Measurements from ENCODE around the gene IL3RA.

Gene IL3RA

GRCh38 chrX:1389181-1389992, 52.8 kb downstream of the IL3RA start:
- H3K36me3 ChIP-seq: peaks cover 70% of the 10 kb centered on the region
- no peak overlapping the region for H3K4me2 ChIP-seq
- no peaks in the 10 kb centered on the region for H3K27me3 ChIP-seq
- H4K20me1 ChIP-seq: peaks cover 75% of the 10 kb centered on the region
- H3K9ac ChIP-seq: peak overlapping the region; percentile 99; the same call in 1 of the 2 replicates
- H3K4me1 ChIP-seq: peaks cover 37% of the 10 kb centered on the region
- no peak overlapping the region for H3K4me3 ChIP-seq
- TF ChIP-seq Cebpa-rat (IDR thresholded peaks at IDR 0.05): no peak
- no peak overlapping the region for H3K27ac ChIP-seq
- H3K9me3 ChIP-seq: no peaks in the 10 kb centered on the region

- Histone ChIP-seq H3K9ac (peak overlapping the region; percentile 99; the same call in 1 of the 2 replicates), H3K36me3 (peaks cover 67% of the 10 kb centered on the region), H3K27ac (no peak overlapping the region), H3K27me3 (no peaks in the 10 kb centered on the region), H3K4me1 (peaks cover 42% of the 10 kb centered on the region), H3K9me3 (no peaks in the 10 kb centered on the region), H4K20me1 (peaks cover 69% of the 10 kb centered on the region), H3K4me3 (no peak overlapping the region), H3K4me2 (peak overlapping the region; percentile 96)
- TF ChIP-seq Cebpa-rat (IDR thresholded peaks at IDR 0.05): no peak
Observed at GRCh38 chrX:1389993-1390285, 53.4 kb downstream of the IL3RA start.

GRCh38 chrX:1390621-1391369, 54.2 kb downstream of the IL3RA start:
- TF ChIP-seq Cebpa-rat (IDR thresholded peaks at IDR 0.05): no peak
- H4K20me1 ChIP-seq: peaks cover 61% of the 10 kb centered on the region
- peak overlapping the region; percentile 99 for H3K9ac ChIP-seq
- H3K4me2 ChIP-seq: peak overlapping the region; percentile 96
- peaks cover 51% of the 10 kb centered on the region for H3K4me1 ChIP-seq
- peaks cover 67% of the 10 kb centered on the region for H3K36me3 ChIP-seq
- H3K27ac ChIP-seq: peak overlapping the region; percentile 99
- H3K4me3 ChIP-seq: peak overlapping the region; percentile 91
- H3K27me3 ChIP-seq: no peaks in the 10 kb centered on the region
- H3K9me3 ChIP-seq: no peaks in the 10 kb centered on the region

GRCh38 chrX:1391370-1391706, 54.8 kb downstream of the IL3RA start:
- H4K20me1 ChIP-seq: peaks cover 61% of the 10 kb centered on the region
- H3K4me2 ChIP-seq: peak overlapping the region; percentile 96
- no peak for TF ChIP-seq Cebpa-rat (IDR thresholded peaks at IDR 0.05)
- H3K4me1 ChIP-seq: peaks cover 56% of the 10 kb centered on the region
- H3K9me3 ChIP-seq: no peaks in the 10 kb centered on the region
- peak overlapping the region; percentile 91 for H3K4me3 ChIP-seq
- H3K36me3 ChIP-seq: peaks cover 67% of the 10 kb centered on the region
- H3K27me3 ChIP-seq: no peaks in the 10 kb centered on the region
- H3K9ac ChIP-seq: peak overlapping the region; percentile 99
- H3K27ac ChIP-seq: peak overlapping the region; percentile 99

- Histone ChIP-seq H3K4me2 (peak within 1 kb of the TSS; percentile 96), H4K20me1 (peaks cover 60% of the 10 kb centered on the region), H3K36me3 (peaks cover 67% of the 10 kb centered on the region), H3K9me3 (no peaks in the 10 kb centered on the region), H3K27ac (peak within 1 kb of the TSS; percentile 99), H3K4me3 (peak within 1 kb of the TSS; percentile 91), H3K4me1 (peaks cover 61% of the 10 kb centered on the region), H3K9ac (peak within 1 kb of the TSS; percentile 99), H3K27me3 (no peaks in the 10 kb centered on the region)
- no peak for TF ChIP-seq Cebpa-rat (IDR thresholded peaks at IDR 0.05)
Observed at GRCh38 chrX:1391707-1392375, 55.3 kb downstream of the IL3RA start, which contains the start of gene SLC25A6. Gene SLC25A6, minus strand, starts transcription at chrX:1392113. Its CDS starts 104 bp downstream, at chrX:1392009.

- H3K4me3 ChIP-seq: peak overlapping the region; percentile 91
- no peaks in the 10 kb centered on the region for H3K27me3 ChIP-seq
- H3K27ac ChIP-seq: peak overlapping the region; percentile 99
- H3K9me3 ChIP-seq: no peaks in the 10 kb centered on the region
- H3K9ac ChIP-seq: peak overlapping the region; percentile 98
- H3K36me3 ChIP-seq: peaks cover 66% of the 10 kb centered on the region
- H3K4me2 ChIP-seq: peak overlapping the region; percentile 79
- peaks cover 53% of the 10 kb centered on the region for H4K20me1 ChIP-seq
- peaks cover 62% of the 10 kb centered on the region for H3K4me1 ChIP-seq
- no peak for TF ChIP-seq Cebpa-rat (IDR thresholded peaks at IDR 0.05)
Observed at GRCh38 chrX:1392376-1393068, 55.9 kb downstream of the IL3RA start.

GRCh38 chrX:1393871-1394615, 57.5 kb downstream of the IL3RA start:
- H3K36me3 ChIP-seq: peaks cover 66% of the 10 kb centered on the region

GRCh38 chrX:1394731-1395501, 58.3 kb downstream of the IL3RA start:
- H3K4me3 ChIP-seq: no peak overlapping the region
- peaks cover 29% of the 10 kb centered on the region for H4K20me1 ChIP-seq
- peak overlapping the region; percentile 55 for H3K27ac ChIP-seq
- H3K4me2 ChIP-seq: peak overlapping the region; percentile 79
- peak overlapping the region; percentile 38; the same call in 1 of the 2 replicates for H3K9ac ChIP-seq
- peaks cover 51% of the 10 kb centered on the region for H3K4me1 ChIP-seq
- no peaks in the 10 kb centered on the region for H3K9me3 ChIP-seq
- peaks cover 66% of the 10 kb centered on the region for H3K36me3 ChIP-seq
- H3K27me3 ChIP-seq: no peaks in the 10 kb centered on the region
- no peak for TF ChIP-seq Cebpa-rat (IDR thresholded peaks at IDR 0.05)

More at GRCh38 chrX:1393871-1394615, 57.5 kb downstream of the IL3RA start:
- H4K20me1 ChIP-seq: peaks cover 38% of the 10 kb centered on the region
- H3K4me1 ChIP-seq: peaks cover 60% of the 10 kb centered on the region
- no peak for TF ChIP-seq Cebpa-rat (IDR thresholded peaks at IDR 0.05)
- peak overlapping the region; percentile 79 for H3K4me2 ChIP-seq
- no peaks in the 10 kb centered on the region for H3K27me3 ChIP-seq
- no peaks in the 10 kb centered on the region for H3K9me3 ChIP-seq
- H3K9ac ChIP-seq: peak overlapping the region; percentile 38; the same call in 1 of the 2 replicates
- no peak overlapping the region for H3K4me3 ChIP-seq
- peak overlapping the region; percentile 55 for H3K27ac ChIP-seq
